MCF 10A (cell line): ENCODE results near the gene OR5H2. TPM values are rescaled to one million over a fixed set of nuclear protein-coding genes. Genes with fewer than 3 reads are reported as not detected.

Source experiments
- BruUV-seq: library from RNA; stranded (reverse); fragments of 400-500 nt; replicated peaks from 2 replicates; lab custom pipeline; 2021; lab: Mats Ljungman, UMichigan
- CTCF ChIA-PET: fragments of 300-600 bp; sonication (Branson Sonifier 250); formaldehyde crosslinking; extraction: SDS; loops from one replicate; lab custom pipeline; 2021; ENCODE audit warnings: antibody characterized with exemption, inconsistent platforms; lab: Yijun Ruan, JAX
- POLR2A ChIA-PET: fragments of 300-600, 350-650 bp; sonication (Branson Sonifier 250); formaldehyde crosslinking; extraction: SDS; loops from one replicate; lab custom pipeline; 2020; ENCODE audit warnings: antibody characterized with exemption, inconsistent platforms; lab: Yijun Ruan, JAX
- DNase-seq: peaks from one replicate; pipeline ENCODE4 v3.0.0-alpha.2; 2018; ENCODE audit not compliant: unreplicated experiment
- H3K27ac Mint-ChIP-seq: one replicate; pipeline ENCODE4 v1.8.0; 2022; ENCODE audit warnings: mild to moderate bottlenecking, low read depth, mixed read lengths; ENCODE audit not compliant: unreplicated experiment
- H3K27me3 Mint-ChIP-seq: one replicate; pipeline ENCODE4 v1.8.0; 2022; ENCODE audit warnings: mixed read lengths; ENCODE audit not compliant: insufficient read depth, unreplicated experiment
- H3K36me3 Mint-ChIP-seq: one replicate; pipeline ENCODE4 v1.8.0; 2022; ENCODE audit warnings: mild to moderate bottlenecking, moderate library complexity, mixed read lengths; ENCODE audit not compliant: insufficient read depth, unreplicated experiment
- H3K4me1 Mint-ChIP-seq: one replicate; pipeline ENCODE4 v1.8.0; 2022; ENCODE audit warnings: mixed read lengths; ENCODE audit not compliant: insufficient read depth, unreplicated experiment
- H3K4me3 Mint-ChIP-seq: one replicate; pipeline ENCODE4 v1.8.0; 2022; ENCODE audit warnings: mild to moderate bottlenecking, moderate library complexity, mixed read lengths; ENCODE audit not compliant: unreplicated experiment
- H3K9me3 Mint-ChIP-seq: one replicate; pipeline ENCODE4 v1.8.0; 2022; ENCODE audit warnings: mixed read lengths; ENCODE audit not compliant: unreplicated experiment
- intact Hi-C: fragments of 100-400 bp; cut with micrococcal nuclease; formaldehyde crosslinking; loops from 2 replicates; pipeline ENCODE4 v1.14.1; 2022
- total RNA-seq: library from RNA; stranded (reverse); gene quantifications from 2 replicates; pipeline ENCODE4 v1.2.3, GENCODE V29; 2022
- TF ChIP-seq, protein P1 (sequence below): fragments of 200-600 bp; IDR thresholded peaks from one replicate; pipeline ENCODE4 v1.8.0; 2022; ENCODE audit warnings: antibody characterized with exemption, mild to moderate bottlenecking; ENCODE audit not compliant: unreplicated experiment

OR5H2 gene
- total RNA-seq, 1 experiment from 2014 or later, result not detected

DNA sequence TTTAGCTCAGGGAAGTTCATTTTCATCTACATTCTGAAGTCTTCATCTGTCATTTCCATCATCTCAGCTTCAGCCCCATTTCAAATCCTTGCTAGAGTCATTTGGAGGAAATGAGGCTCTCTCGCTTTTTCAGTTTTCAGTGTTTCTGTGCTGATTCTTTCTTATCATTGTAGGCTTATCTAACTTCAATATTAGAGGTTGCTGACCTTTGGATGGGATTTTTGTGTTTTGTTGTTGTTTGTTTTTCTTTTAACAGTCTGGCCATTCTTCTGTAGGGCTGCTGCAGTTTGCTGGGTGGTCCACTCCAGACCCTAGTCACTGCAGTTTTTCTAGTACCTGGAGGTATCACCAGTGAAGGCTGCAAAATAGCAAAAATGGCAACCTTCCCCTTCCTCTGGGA lies 8.6 kb downstream of the OR5H2 start:
- Mint-ChIP-seq H3K4me3 (no peak overlapping the region), H3K27ac (no peak overlapping the region), H3K27me3 (peaks cover 53% of the 10 kb centered on the region), H3K4me1 (no peaks in the 10 kb centered on the region), H3K9me3 (no peaks in the 10 kb centered on the region), H3K36me3 (no peaks in the 10 kb centered on the region)
- ChIA-PET POLR2A (no interaction called here), CTCF (interaction anchor here (0.5 kb wide), 1 partner anchor 182 kb away, joined by 4 read pairs; no protein-coding TSS in a partner anchor)
- intact Hi-C loops, result no loop called here
- DNase-seq, result no peak
- no TSS peak for BruUV-seq
- TF ChIP-seq, protein P1, sequence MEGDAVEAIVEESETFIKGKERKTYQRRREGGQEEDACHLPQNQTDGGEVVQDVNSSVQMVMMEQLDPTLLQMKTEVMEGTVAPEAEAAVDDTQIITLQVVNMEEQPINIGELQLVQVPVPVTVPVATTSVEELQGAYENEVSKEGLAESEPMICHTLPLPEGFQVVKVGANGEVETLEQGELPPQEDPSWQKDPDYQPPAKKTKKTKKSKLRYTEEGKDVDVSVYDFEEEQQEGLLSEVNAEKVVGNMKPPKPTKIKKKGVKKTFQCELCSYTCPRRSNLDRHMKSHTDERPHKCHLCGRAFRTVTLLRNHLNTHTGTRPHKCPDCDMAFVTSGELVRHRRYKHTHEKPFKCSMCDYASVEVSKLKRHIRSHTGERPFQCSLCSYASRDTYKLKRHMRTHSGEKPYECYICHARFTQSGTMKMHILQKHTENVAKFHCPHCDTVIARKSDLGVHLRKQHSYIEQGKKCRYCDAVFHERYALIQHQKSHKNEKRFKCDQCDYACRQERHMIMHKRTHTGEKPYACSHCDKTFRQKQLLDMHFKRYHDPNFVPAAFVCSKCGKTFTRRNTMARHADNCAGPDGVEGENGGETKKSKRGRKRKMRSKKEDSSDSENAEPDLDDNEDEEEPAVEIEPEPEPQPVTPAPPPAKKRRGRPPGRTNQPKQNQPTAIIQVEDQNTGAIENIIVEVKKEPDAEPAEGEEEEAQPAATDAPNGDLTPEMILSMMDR, result no peak

DNA sequence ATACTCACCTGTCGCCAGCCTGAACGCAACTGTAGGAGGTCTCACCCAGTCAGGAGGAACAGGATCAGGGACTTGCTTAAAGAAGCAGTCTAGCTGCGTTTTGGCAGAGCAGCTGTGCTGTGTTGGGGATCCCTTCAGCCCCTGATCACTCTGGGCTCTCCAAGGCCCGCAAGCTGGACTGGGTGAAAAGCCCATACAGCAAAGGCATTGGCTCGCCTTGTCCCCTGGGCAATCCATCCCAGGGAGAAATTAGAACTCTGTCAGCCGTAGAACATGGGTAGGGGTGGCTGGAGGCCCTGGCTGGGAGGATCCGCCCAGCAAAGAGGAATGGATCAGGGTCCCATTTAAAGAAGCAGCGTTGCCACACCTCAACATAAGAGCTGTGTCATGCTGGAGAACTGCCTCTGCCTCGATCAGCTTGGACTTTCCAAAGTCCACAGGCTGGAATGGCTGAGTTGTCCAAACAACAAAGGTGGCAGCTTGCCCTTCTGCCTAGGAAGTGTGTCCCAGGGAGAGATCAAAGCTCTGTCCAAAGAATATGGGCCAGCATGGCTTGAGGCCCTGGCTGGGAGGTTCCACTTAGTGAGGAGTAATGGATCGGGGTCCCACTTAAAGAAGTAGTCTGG lies 9.1 kb downstream of the OR5H2 start:
- Mint-ChIP-seq H3K9me3 (no peaks in the 10 kb centered on the region), H3K4me1 (no peaks in the 10 kb centered on the region), H3K4me3 (no peak overlapping the region), H3K36me3 (no peaks in the 10 kb centered on the region), H3K27me3 (peaks cover 49% of the 10 kb centered on the region), H3K27ac (no peak overlapping the region)
- ChIA-PET POLR2A (no interaction called here), CTCF (interaction anchor here (0.5 to 1.0 kb wide), 2 partner anchors 183 to 311 kb away, joined by 3 to 4 read pairs; no protein-coding TSS in a partner anchor)
- no TSS peak for BruUV-seq
- DNase-seq, result no peak
- intact Hi-C loops, result no loop called here
- TF ChIP-seq, protein P1, result no peak

DNA sequence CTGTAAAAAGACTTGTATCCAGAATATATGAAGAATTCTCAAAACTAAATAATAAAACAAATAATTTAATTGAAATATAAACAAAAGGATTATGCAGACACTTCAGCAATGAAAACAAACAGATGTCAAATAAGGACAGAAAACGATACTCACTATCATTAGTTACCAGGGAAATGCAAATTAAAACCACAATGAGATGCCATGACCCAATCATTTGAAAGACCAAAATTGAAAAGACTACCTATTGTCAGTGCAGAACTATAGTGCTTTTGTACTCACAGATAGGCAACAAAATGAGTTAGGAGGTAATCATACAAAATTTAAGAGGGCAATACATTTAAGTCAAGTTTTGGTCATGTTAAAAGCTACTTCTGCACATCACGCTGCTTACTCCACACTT lies 39.8 kb downstream of the OR5H2 start:
- no peak overlapping the region for H3K4me3 Mint-ChIP-seq
- H3K36me3 Mint-ChIP-seq, result no peaks in the 10 kb centered on the region
- ChIA-PET POLR2A (no interaction called here), CTCF (interaction anchor here (0.6 kb wide), 1 partner anchor 282 kb away, joined by 3 read pairs; no protein-coding TSS in a partner anchor)
- intact Hi-C loops, result no loop called here
- TF ChIP-seq, protein P1, result no peak
- H3K4me1 Mint-ChIP-seq, result no peaks in the 10 kb centered on the region
- no TSS peak for BruUV-seq
- H3K9me3 Mint-ChIP-seq, result no peaks in the 10 kb centered on the region
- no peak for DNase-seq
- H3K27ac Mint-ChIP-seq, result no peak overlapping the region
- peaks cover 43% of the 10 kb centered on the region for H3K27me3 Mint-ChIP-seq

DNA sequence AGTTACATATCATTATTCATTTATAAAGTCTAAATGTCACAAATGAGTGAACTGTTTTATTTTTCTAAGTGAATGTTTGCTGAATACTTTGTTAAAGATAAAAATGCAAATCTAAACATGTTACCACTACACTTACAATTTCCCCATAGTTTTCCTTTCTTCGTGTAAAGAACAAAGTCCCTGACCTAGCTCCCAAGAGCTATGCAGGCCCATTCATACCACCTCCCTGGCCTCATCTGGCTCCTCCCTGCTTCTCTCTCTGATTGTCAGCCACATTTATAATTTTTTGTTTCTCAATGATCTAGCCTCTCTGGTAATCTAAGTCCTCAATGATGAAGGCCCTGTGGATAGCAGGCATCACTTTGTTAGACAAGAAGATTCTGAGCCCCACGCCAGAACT lies 40.4 kb downstream of the OR5H2 start:
- no peaks in the 10 kb centered on the region for H3K36me3 Mint-ChIP-seq
- H3K27me3 Mint-ChIP-seq, result peaks cover 48% of the 10 kb centered on the region
- no peak overlapping the region for H3K4me3 Mint-ChIP-seq
- no peak for DNase-seq
- ChIA-PET CTCF (interaction anchor here (0.6 kb wide), 1 partner anchor 283 kb away, joined by 3 read pairs; no protein-coding TSS in a partner anchor), POLR2A (no interaction called here)
- H3K4me1 Mint-ChIP-seq, result no peaks in the 10 kb centered on the region
- intact Hi-C loops, result no loop called here
- BruUV-seq, result no TSS peak
- H3K9me3 Mint-ChIP-seq, result no peaks in the 10 kb centered on the region
- TF ChIP-seq, protein P1, result no peak
- H3K27ac Mint-ChIP-seq, result no peak overlapping the region
